Measurements from ENCODE around the gene CAMSAP2. TPM values are rescaled to one million over a fixed set of nuclear protein-coding genes. Genes with fewer than 3 reads are reported as not detected.

CAMSAP2 gene
- total and polyA plus RNA-seq, 10 of the 15 experiments (the other 5 are each of a cell fraction or from before 2014, with no cell fraction given), result 3.9 to 19.8 (median 8.0) TPM

GRCh38 chr1:200900877-200901276 is 162.2 kb downstream of the CAMSAP2 start:
- Histone ChIP-seq H4K20me1 (ENCODE audit: control insufficient read depth, insufficient read depth) (no peaks in the 10 kb centered on the region), H3K4me1 (ENCODE audit: control insufficient read depth, insufficient read depth, low read length) (peaks cover 5% of the 10 kb centered on the region), H3K27ac (ENCODE audit: control insufficient read depth, insufficient read depth) (no peak overlapping the region), H3K9ac (ENCODE audit: control insufficient read depth, insufficient read depth, low read length) (no peak overlapping the region), H3K4me3 (no peak overlapping the region), H3K79me2 (ENCODE audit: control insufficient read depth, insufficient read depth, low read length) (no peaks in the 10 kb centered on the region), H2AFZ (ENCODE audit: control insufficient read depth, low read depth, low read length) (no peak overlapping the region), H3K27me3 (replicated peaks in 1 of 2; ENCODE audit: control insufficient read depth in 2 of 2, insufficient read depth in 2 of 2, low read length in 1 of 2) (no peaks in the 10 kb centered on the region), H3K36me3 (ENCODE audit: control insufficient read depth in 2 of 2, insufficient read depth in 2 of 2, low read length in 1 of 2) (peaks cover 0 to 26% of the 10 kb centered on the region in 2 experiments; a peak in 2 of 4 replicates), H3K9me3 (replicated peaks; ENCODE audit: control insufficient read depth, insufficient read depth, low read length) (no peaks in the 10 kb centered on the region), H3K4me2 (ENCODE audit: control insufficient read depth, insufficient read depth) (no peak overlapping the region)
- ChIA-PET RAD21 (ENCODE audit: unreplicated experiment) (no interaction called here), POLR2A (no interaction called here), CTCF (interaction anchor here (0.7 to 9.2 kb wide), 4 partner anchors 8 to 125 kb away, joined by 4 to 131 read pairs (median 4); partner anchors contain the start of gene INAVA), SMC1A (ENCODE audit: uncharacterized antibody, unreplicated experiment) (interaction anchor here (11.7 kb wide), 1 partner anchor 8 kb away, joined by 193 read pairs; the partner anchor contains the start of gene INAVA)
- intact Hi-C loops (cut with micrococcal nuclease; ENCODE audit: unreplicated experiment), result no loop called here
- BruUV-seq (replicated peaks), result no TSS peak
- in situ Hi-C loops (cut with MboI), result no loop called here
- FAIRE-seq, result no peak
- DNase-seq (ENCODE audit: low read depth, low spot score), result no peak
- TF ChIP-seq BACH1 (IDR thresholded peaks at IDR 0.05; ENCODE audit: borderline replicate concordance) (no peak), FOS (IDR thresholded peaks at IDR 0.05; ENCODE audit: borderline replicate concordance, extremely low read depth, insufficient read length) (no peak), ATF7 (IDR thresholded peaks at IDR 0.05; ENCODE audit: low read depth) (no peak), SMARCA5 (IDR thresholded peaks at IDR 0.05) (no peak), POLR2AphosphoS5 (IDR thresholded peaks at IDR 0.05; ENCODE audit: low read length) (no peak), NFIC (IDR thresholded peaks at IDR 0.05; ENCODE audit: low read depth, low read length) (no peak), CUX1 (IDR thresholded peaks at IDR 0.05; ENCODE audit: insufficient replicate concordance, low read depth, low read length) (no peak), SIX5 (IDR thresholded peaks at IDR 0.05; ENCODE audit: low read depth, low read length, severe bottlenecking) (no peak), REST (IDR thresholded peaks at IDR 0.05; ENCODE audit: low read depth, low read length) (no peak), ZNF592 (IDR thresholded peaks at IDR 0.05) (no peak)
- ATAC-seq, result no peak
- 84% methylated on average over 17 of the region's 17 CpGs for WGBS (ENCODE audit: insufficient coverage, insufficient replicate concordance, low lambda C conversion rate, missing lambda C conversion rate)

Measured in GM12878 (cell line).